Sigmoid colon (tissue), 7 donors: ENCODE data around the gene BOLA2B. TPM values are rescaled to one million over a fixed set of nuclear protein-coding genes. Genes with fewer than 3 reads are reported as not detected.

Experiments
- DNase-seq: peaks from one replicate; pipeline ENCODE4 v3.0.0-alpha.2; 2019
- H3K27ac ChIP-seq, 4 donors: fragments of 200-600 bp; sonication (generic); one replicate each; pipeline ENCODE4 v1.5.1; 2016 to 2019; ENCODE audit warnings: mild to moderate bottlenecking in 1 of 4
- H3K27me3 ChIP-seq, 3 donors: fragments of 200-600 bp; sonication (generic); one replicate each; pipeline ENCODE4 v1.5.1; 2019; ENCODE audit warnings: mild to moderate bottlenecking in 1 of 3
- H3K36me3 ChIP-seq, 4 donors: fragments of 200-600 bp; sonication (generic); one replicate each; pipeline ENCODE4 v1.5.1; 2016 to 2019
- H3K4me1 ChIP-seq, 4 donors: fragments of 200-600 bp; sonication (generic); one replicate each; pipeline ENCODE4 v1.5.1; 2017 to 2019
- H3K4me3 ChIP-seq, 4 donors: fragments of 200-600 bp; sonication (generic); one replicate each; pipeline ENCODE4 v1.5.1; 2017 to 2019; ENCODE audit warnings: mild to moderate bottlenecking in 2 of 4, moderate library complexity in 1 of 4
- H3K9me3 ChIP-seq, 4 donors: fragments of 200-600 bp in 3 of 4; sonication (generic) in 3 of 4; one replicate each; pipeline versions ENCODE4 v1.5.1 to v1.6.1; 2013 to 2019
- CTCF ChIP-seq, 4 experiments: fragments of 450-650 bp in 3 of 4; fragments of 200-600 bp in 1 of 4; IDR thresholded peaks; one replicate each; pipeline ENCODE4 v1.5.1; 2016 to 2019; ENCODE audit warnings: antibody characterized with exemption in 4 of 4, mild to moderate bottlenecking in 3 of 4, moderate library complexity in 2 of 4
- EP300 ChIP-seq, 4 donors: sonication (generic); formaldehyde crosslinking; IDR thresholded peaks; one replicate each; pipeline ENCODE4 v1.6.1; 2017; ENCODE audit warnings: antibody characterized with exemption in 4 of 4
- POLR2A ChIP-seq, 2 donors: fragments of 450-650 bp; IDR thresholded peaks; one replicate each; pipeline ENCODE4 v1.6.1; 2016; ENCODE audit warnings: antibody characterized with exemption in 2 of 2, mild to moderate bottlenecking in 2 of 2, moderate library complexity in 2 of 2
- POLR2AphosphoS5 ChIP-seq, 4 donors: sonication (generic); formaldehyde crosslinking; IDR thresholded peaks; one replicate each; pipeline ENCODE4 v1.6.1; 2017; ENCODE audit warnings: antibody characterized with exemption in 4 of 4
- WGBS, 2 donors: extraction: QIAGEN DNeasy Blood & Tissue Kit; methylation state at CpG; one replicate each; pipeline ENCODE4 v1.1.7; 2013; 5-methylcytosine and 5-hydroxymethylcytosine counted together
- intact Hi-C: fragments of 100-400 bp; cut with DNase I; formaldehyde crosslinking; loops from one replicate; pipeline ENCODE4 v1.15.1; 2023
- polyA plus RNA-seq, 3 donors: library from polyadenylated mRNA; stranded (reverse); fragments of 200-250 nt; gene quantifications; one replicate each; pipeline ENCODE4 v1.2.3, GENCODE V29; 2013
- total RNA-seq, 4 donors: library from RNA; depleted of rRNA; stranded (reverse); fragments of >200 nt; gene quantifications; one replicate each; pipeline ENCODE4 v1.1.0, GENCODE V29; 2016
- donor health status: healthy with polysubstance abuse.
- donor health status: Bipolar disorder and iron deficiency.
- donor health status: healthy.

Gene BOLA2B
- total and polyA plus RNA-seq, 7 donors: 35.4 to 509 (median 186) TPM

DNA sequence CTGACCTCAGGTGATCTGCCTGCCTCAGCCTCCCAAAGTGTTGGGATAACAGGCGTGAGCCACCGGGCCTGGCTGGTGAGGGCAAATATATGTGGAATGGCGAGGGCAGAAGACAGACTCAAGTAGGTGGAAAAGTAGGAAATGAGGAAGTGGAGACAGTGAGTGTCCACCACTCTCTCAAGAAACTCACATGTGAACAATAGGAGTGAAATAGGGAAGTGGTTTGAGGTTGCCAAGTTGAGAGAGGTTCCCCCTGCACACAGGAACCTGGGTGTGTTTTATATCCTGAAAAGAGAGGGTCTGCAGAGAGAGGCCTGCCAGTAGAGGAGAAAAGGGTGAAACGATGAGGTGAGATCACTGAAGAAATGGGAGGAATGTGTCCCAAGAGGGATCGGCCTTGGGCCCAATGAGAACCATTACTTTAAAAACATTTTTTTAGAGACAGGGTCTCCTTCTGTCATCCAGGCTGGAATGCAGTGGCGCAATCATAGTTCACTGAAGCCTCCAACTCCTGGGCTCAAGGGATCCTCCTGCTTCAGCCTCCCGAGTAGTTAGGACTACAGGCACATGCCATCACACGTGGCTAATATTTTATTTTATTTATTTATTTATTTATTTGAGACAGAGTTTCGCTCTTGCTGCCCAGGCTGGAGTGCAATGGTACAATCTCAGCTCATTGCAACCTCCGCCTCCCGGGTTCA, 27.1 kb downstream of the BOLA2B start:
- TF ChIP-seq POLR2A (IDR thresholded peaks at IDR 0.05): no peak
- no peak for TF ChIP-seq EP300 (IDR thresholded peaks at IDR 0.05)
- no peak for TF ChIP-seq POLR2AphosphoS5 (IDR thresholded peaks at IDR 0.05)
- no peaks in the 10 kb centered on the region for H3K9me3 ChIP-seq
- H3K4me3 ChIP-seq: no peak overlapping the region
- H3K27ac ChIP-seq: no peak overlapping the region
- DNase-seq: no peak
- H3K27me3 ChIP-seq: no peaks in the 10 kb centered on the region
- no peaks in the 10 kb centered on the region for H3K4me1 ChIP-seq
- WGBS, 2 donors: 72 to 89% methylated on average over 11 of the region's 11 CpGs
- intact Hi-C loops: no loop called here
- H3K36me3 ChIP-seq: no peaks in the 10 kb centered on the region

- no peak overlapping the region for H3K27ac ChIP-seq
- no peaks in the 10 kb centered on the region for H3K4me1 ChIP-seq
- TF ChIP-seq CTCF (IDR thresholded peaks at IDR 0.05) (no peak), EP300 (IDR thresholded peaks at IDR 0.05) (no peak), POLR2A (IDR thresholded peaks at IDR 0.05) (no peak), POLR2AphosphoS5 (IDR thresholded peaks at IDR 0.05) (no peak)
- no peaks in the 10 kb centered on the region for H3K27me3 ChIP-seq
- WGBS, 2 donors: 61 to 76% methylated on average over 3 of the region's 3 CpGs
- no peak for DNase-seq
- H3K9me3 ChIP-seq: no peaks in the 10 kb centered on the region
- intact Hi-C loops: no loop called here
- H3K36me3 ChIP-seq: no peaks in the 10 kb centered on the region
- no peak overlapping the region for H3K4me3 ChIP-seq
Observed at GRCh38 chr16:30163538-30163937, 29.9 kb downstream of the BOLA2B start.

DNA sequence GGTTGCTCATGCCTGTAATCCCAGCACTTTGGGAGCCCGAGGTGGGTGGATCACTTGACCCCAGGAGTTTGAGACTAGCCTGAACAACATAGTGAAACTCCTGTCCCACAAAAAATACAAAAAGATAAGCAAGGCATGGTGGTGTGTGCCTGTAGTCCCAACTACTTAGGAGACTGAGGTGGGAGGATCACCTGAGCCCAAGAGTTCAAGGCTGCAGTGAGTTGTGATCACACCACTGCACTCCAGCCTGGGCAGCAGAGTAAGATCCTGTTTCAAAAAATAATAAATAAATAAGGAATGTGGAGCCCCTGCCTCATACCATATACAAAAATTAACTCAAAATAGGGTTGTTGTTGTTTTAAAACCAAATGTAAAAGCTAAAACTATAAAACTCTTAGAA, 36.3 kb downstream of the BOLA2B start:
- no peaks in the 10 kb centered on the region for H3K27me3 ChIP-seq
- H3K27ac ChIP-seq: no peak overlapping the region
- H3K4me3 ChIP-seq: no peak overlapping the region
- WGBS, 2 donors: 67 to 83% methylated on average over 1 of the region's 1 CpG
- H3K9me3 ChIP-seq: no peaks in the 10 kb centered on the region
- no peaks in the 10 kb centered on the region for H3K36me3 ChIP-seq
- no peaks in the 10 kb centered on the region for H3K4me1 ChIP-seq
- intact Hi-C loops: no loop called here
- DNase-seq: no peak
- TF ChIP-seq POLR2AphosphoS5 (IDR thresholded peaks at IDR 0.05) (no peak), POLR2A (IDR thresholded peaks at IDR 0.05) (no peak), CTCF (IDR thresholded peaks at IDR 0.05) (no peak), EP300 (IDR thresholded peaks at IDR 0.05) (no peak)

DNA sequence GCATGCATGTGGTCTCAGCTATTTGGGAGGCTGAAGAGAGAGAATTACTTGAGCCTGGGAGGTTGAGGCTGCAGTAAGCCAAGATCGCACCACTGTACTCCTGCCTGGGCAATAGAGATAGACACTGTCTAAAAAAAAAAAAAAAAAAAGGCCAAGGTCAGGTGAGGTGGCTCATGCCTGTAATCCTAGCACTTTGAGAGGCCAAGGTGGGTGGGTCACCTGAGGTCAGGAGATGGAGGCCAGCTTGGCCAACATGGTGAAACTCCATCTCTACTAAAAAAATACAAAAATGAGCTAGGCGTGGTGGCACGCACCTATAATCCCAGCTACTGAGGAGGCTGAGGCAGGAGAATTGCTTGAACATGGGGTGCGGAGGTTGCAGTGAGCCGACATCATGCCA, 38.3 kb downstream of the BOLA2B start:
- DNase-seq: no peak
- H3K36me3 ChIP-seq: no peaks in the 10 kb centered on the region
- TF ChIP-seq EP300 (IDR thresholded peaks at IDR 0.05) (no peak), POLR2A (IDR thresholded peaks at IDR 0.05) (no peak), POLR2AphosphoS5 (IDR thresholded peaks at IDR 0.05) (no peak), CTCF (IDR thresholded peaks at IDR 0.05) (no peak)
- WGBS, 2 donors: 95 to 98% methylated on average over 5 of the region's 5 CpGs
- H3K4me1 ChIP-seq: no peaks in the 10 kb centered on the region
- H3K27me3 ChIP-seq: no peaks in the 10 kb centered on the region
- no peak overlapping the region for H3K27ac ChIP-seq
- intact Hi-C loops: no loop called here
- no peaks in the 10 kb centered on the region for H3K9me3 ChIP-seq
- H3K4me3 ChIP-seq: no peak overlapping the region

GRCh38 chr16:30152517-30152916, 40.9 kb downstream of the BOLA2B start:
- H3K27me3 ChIP-seq: no peaks in the 10 kb centered on the region
- TF ChIP-seq POLR2A (IDR thresholded peaks at IDR 0.05) (no peak), CTCF (IDR thresholded peaks at IDR 0.05) (no peak), POLR2AphosphoS5 (IDR thresholded peaks at IDR 0.05) (no peak), EP300 (IDR thresholded peaks at IDR 0.05) (no peak)
- intact Hi-C loops: no loop called here
- 96 to 97% methylated on average over 9 of the region's 9 CpGs for WGBS, 2 donors
- no peak overlapping the region for H3K4me3 ChIP-seq
- H3K4me1 ChIP-seq: no peaks in the 10 kb centered on the region
- no peaks in the 10 kb centered on the region for H3K9me3 ChIP-seq
- no peak for DNase-seq
- H3K27ac ChIP-seq: no peak overlapping the region
- no peaks in the 10 kb centered on the region for H3K36me3 ChIP-seq
